Naive thymus-derived CD8-positive, alpha-beta T cell (primary cell): Measurements from ENCODE around the gene CD27. TPM values are rescaled to one million over a fixed set of nuclear protein-coding genes. Genes with fewer than 3 reads are reported as not detected.
"Not testable (repeated sequence)": the region's sequence is repeated elsewhere in the genome, so short reads cannot be mapped to it uniquely, and the experiment has no call there.

Experiments used
- ATAC-seq, 2 donors: fragments of 150-1000 bp; cut with Tn5 transposase in 1 of 2; sonication (Bioruptor Pico), chemical (Tn5 transposase) in 1 of 2; 1 replicate in 1 of 2; 2 replicates in 1 of 2; pipeline ENCODE4 v1.10.0; 2021; ENCODE audit warnings: mild to moderate bottlenecking in 2 of 2, moderate library complexity in 2 of 2
- POLR2A ChIA-PET: fragments of 350-600 bp; sonication (Branson Sonifier 250); formaldehyde crosslinking; loops from one replicate; lab custom pipeline; 2021; ENCODE audit warnings: antibody characterized with exemption; lab: Charles Lee
- DNase-seq, 10 donors: peaks; one replicate each; pipeline versions ENCODE4 v3.0.0 to v3.0.0-alpha.2; 2020 to 2022
- H3K27ac Mint-ChIP-seq, 10 donors: one replicate each; pipeline ENCODE4 v1.8.0; 2020 to 2022; ENCODE audit warnings: mild to moderate bottlenecking in 10 of 10, mixed read lengths in 10 of 10, moderate library complexity in 4 of 10, inconsistent platforms in 1 of 10
- H3K27me3 Mint-ChIP-seq, 5 donors: one replicate each; pipeline ENCODE4 v1.8.0; 2021 to 2022; ENCODE audit warnings: mixed read lengths in 5 of 5
- H3K36me3 Mint-ChIP-seq, 3 donors: one replicate each; pipeline ENCODE4 v1.8.0; 2020 to 2022; ENCODE audit warnings: mixed read lengths in 3 of 3, mild to moderate bottlenecking in 2 of 3, inconsistent platforms in 1 of 3
- H3K4me1 Mint-ChIP-seq, 4 donors: one replicate each; pipeline ENCODE4 v1.8.0; 2021 to 2022; ENCODE audit warnings: mixed read lengths in 4 of 4
- H3K4me3 Mint-ChIP-seq, 10 donors: one replicate each; pipeline ENCODE4 v1.8.0; 2020 to 2022; ENCODE audit warnings: mild to moderate bottlenecking in 10 of 10, mixed read lengths in 10 of 10, moderate library complexity in 6 of 10, inconsistent platforms in 1 of 10
- H3K9me3 Mint-ChIP-seq, 9 donors: one replicate each; pipeline ENCODE4 v1.8.0; 2020 to 2022; ENCODE audit warnings: mixed read lengths in 9 of 9, mild to moderate bottlenecking in 3 of 9, inconsistent platforms in 1 of 9, moderate library complexity in 1 of 9
- polyA plus RNA-seq, 3 donors: library from polyadenylated mRNA; unstranded; fragments of 300-500 nt; fragmentation: Illumina TruSeq; gene quantifications; one replicate each; pipeline ENCODE4 v1.2.3, GENCODE V29; 2021
- total RNA-seq, 8 experiments: library from RNA in 2 of 8; stranded (reverse) in 2 of 8; gene quantifications; one replicate each; pipeline ENCODE4 v1.2.3 and lab custom pipeline; 2021 to 2026

Gene CD27
- total and polyA plus RNA-seq, 5 experiments from 2014 or later, result 149 to 632 (median 391) TPM

- Mint-ChIP-seq H3K4me1 (peaks cover 20 to 50% (median 41%) of the 10 kb centered on the region in 4 donors), H3K36me3 (no peaks in the 10 kb centered on the region), H3K27me3 (no peaks in the 10 kb centered on the region), H3K9me3 (no peaks in the 10 kb centered on the region), H3K4me3 (no peak overlapping the region), H3K27ac (peak overlapping the region; percentile 13 to 93 (median 84))
- ATAC-seq (no peak), DNase-seq (no peak)
- POLR2A ChIA-PET, result interaction anchor here (1.2 to 8.0 kb wide), 13 partner anchors 8 to 113 kb away, joined by 3 to 248 read pairs (median 20); partner anchors contain the start of genes CD27, MRPL51, NCAPD2 and TAPBPL
Measured at GRCh38 chr12:6424866-6425265, 19.9 kb upstream of the CD27 start.

GRCh38 chr12:6425590-6426531 is 18.9 kb upstream of the CD27 start:
- peak overlapping the region in 8 of 10 donors; percentile 19 to 89 (median 70) for H3K4me3 Mint-ChIP-seq
- POLR2A ChIA-PET, result interaction anchor here (0.5 to 8.0 kb wide), 13 partner anchors 9 to 147 kb away, joined by 3 to 248 read pairs (median 12); partner anchors contain the start of genes CD27, GAPDH, TAPBPL and VAMP1
- peaks cover 26 to 60% (median 50%) of the 10 kb centered on the region in 4 donors for H3K4me1 Mint-ChIP-seq

GRCh38 chr12:6426882-6427671 is 17.7 kb upstream of the CD27 start:
- peak overlapping the region; percentile 98 to 100 (median 99) for H3K27ac Mint-ChIP-seq
- peaks cover 29 to 67% (median 58%) of the 10 kb centered on the region in 4 donors for H3K4me1 Mint-ChIP-seq
- peak overlapping the region; percentile 74 to 93 (median 85) for H3K4me3 Mint-ChIP-seq
- no peaks in the 10 kb centered on the region for H3K27me3 Mint-ChIP-seq
- no peaks in the 10 kb centered on the region for H3K36me3 Mint-ChIP-seq
- POLR2A ChIA-PET, result interaction anchor here (0.7 to 8.0 kb wide), 11 partner anchors 8 to 529 kb away, joined by 3 to 248 read pairs (median 26); partner anchors contain the start of genes CD27, GAPDH, TAPBPL and VAMP1
- ATAC-seq (peak; percentile 83 to 90), DNase-seq (peak; percentile 58 to 93 (median 82))
- no peaks in the 10 kb centered on the region for H3K9me3 Mint-ChIP-seq

More at GRCh38 chr12:6425590-6426531, 18.9 kb upstream of the CD27 start:
- Mint-ChIP-seq H3K27me3 (no peaks in the 10 kb centered on the region), H3K27ac (peak overlapping the region; percentile 98 to 100 (median 99)), H3K36me3 (no peaks in the 10 kb centered on the region), H3K9me3 (no peaks in the 10 kb centered on the region)
- DNase-seq (peak in 3 of 10 donors; percentile 17 to 50 (median 21)), ATAC-seq (no peak)

GRCh38 chr12:6427796-6428195 is 17.0 kb upstream of the CD27 start:
- Mint-ChIP-seq H3K4me1 (peaks cover 30 to 71% (median 61%) of the 10 kb centered on the region in 4 donors), H3K4me3 (peak overlapping the region in 7 of 10 donors; percentile 74 to 89 (median 86)), H3K27ac (peak overlapping the region; percentile 98 to 100 (median 99))
- POLR2A ChIA-PET, result interaction anchor here (0.7 to 8.0 kb wide), 6 partner anchors 17 to 529 kb away, joined by 4 to 248 read pairs (median 94); partner anchors contain the start of genes CD27, GAPDH, TAPBPL and VAMP1
- H3K36me3 Mint-ChIP-seq, H3K9me3 Mint-ChIP-seq, DNase-seq, H3K27me3 Mint-ChIP-seq, ATAC-seq: not testable (repeated sequence)

GRCh38 chr12:6428326-6428725 is 16.4 kb upstream of the CD27 start:
- DNase-seq (no peak), ATAC-seq (no peak)
- POLR2A ChIA-PET, result interaction anchor here (1.2 to 8.0 kb wide), 6 partner anchors 11 to 107 kb away, joined by 7 to 248 read pairs (median 94); partner anchors contain the start of genes CD27, GAPDH, TAPBPL and VAMP1
- Mint-ChIP-seq H3K4me3 (peak overlapping the region in 2 of 10 donors; percentile 4 to 7), H3K27ac (peak overlapping the region; percentile 98 to 100 (median 99)), H3K36me3 (no peaks in the 10 kb centered on the region), H3K4me1 (peaks cover 31 to 72% (median 63%) of the 10 kb centered on the region in 4 donors), H3K27me3 (no peaks in the 10 kb centered on the region), H3K9me3 (no peaks in the 10 kb centered on the region)

GRCh38 chr12:6430124-6430989 is 14.4 kb upstream of the CD27 start:
- Mint-ChIP-seq H3K27ac (peak overlapping the region; percentile 34 to 89 (median 76)), H3K36me3 (no peaks in the 10 kb centered on the region), H3K4me1 (peaks cover 38 to 76% (median 70%) of the 10 kb centered on the region in 4 donors), H3K9me3 (no peaks in the 10 kb centered on the region), H3K27me3 (no peaks in the 10 kb centered on the region), H3K4me3 (peak overlapping the region in 4 of 10 donors; percentile 5 to 25 (median 20))
- POLR2A ChIA-PET, result interaction anchor here (0.5 to 1.0 kb wide), 2 partner anchors 8 to 12 kb away, joined by 3 to 4 read pairs; no protein-coding TSS in a partner anchor
- ATAC-seq, result no peak
- DNase-seq, result no peak

GRCh38 chr12:6432991-6433390 is 11.8 kb upstream of the CD27 start:
- Mint-ChIP-seq H3K27ac (peak overlapping the region in 9 of 10 donors; percentile 69 to 96 (median 88)), H3K36me3 (no peaks in the 10 kb centered on the region), H3K27me3 (no peaks in the 10 kb centered on the region), H3K4me3 (peak overlapping the region in 7 of 10 donors; percentile 7 to 74 (median 55)), H3K9me3 (no peaks in the 10 kb centered on the region), H3K4me1 (peaks cover 22 to 52% (median 47%) of the 10 kb centered on the region in 4 donors)
- ATAC-seq (peak; percentile 60 to 72), DNase-seq (peak in 2 of 10 donors; percentile 18 to 36)
- POLR2A ChIA-PET, result interaction anchor here (1.0 to 25.3 kb wide), 5 partner anchors 9 to 103 kb away, joined by 3 to 1074 read pairs (median 15); partner anchors contain the start of genes CD27, GAPDH, MRPL51 and TAPBPL

GRCh38 chr12:6434205-6435140 is 10.3 kb upstream of the CD27 start:
- ATAC-seq (peak; percentile 93 to 98), DNase-seq (peak in 7 of 10 donors; percentile 17 to 58 (median 44))
- POLR2A ChIA-PET, result interaction anchor here (0.6 to 25.3 kb wide), 9 partner anchors 9 to 347 kb away, joined by 6 to 1074 read pairs (median 7); partner anchors contain the start of genes CD27, GAPDH, TAPBPL and VAMP1
- no peaks in the 10 kb centered on the region for H3K27me3 Mint-ChIP-seq
- H3K27ac Mint-ChIP-seq, result peak overlapping the region; percentile 92 to 98 (median 96)
- no peaks in the 10 kb centered on the region for H3K9me3 Mint-ChIP-seq
- peak overlapping the region; percentile 51 to 86 (median 69) for H3K4me3 Mint-ChIP-seq
- peaks cover 22 to 48% (median 44%) of the 10 kb centered on the region in 4 donors for H3K4me1 Mint-ChIP-seq
- H3K36me3 Mint-ChIP-seq, result no peaks in the 10 kb centered on the region

GRCh38 chr12:6435961-6436715 is 8.6 kb upstream of the CD27 start:
- DNase-seq, result no peak
- peak overlapping the region in 6 of 10 donors; percentile 10 to 72 (median 60) for H3K27ac Mint-ChIP-seq
- ATAC-seq, result no peak
- POLR2A ChIA-PET, result interaction anchor here (1.2 to 25.3 kb wide), 2 partner anchors 18 to 34 kb away, joined by 5 to 1074 read pairs; partner anchors contain the start of genes CD27, TAPBPL and VAMP1
- H3K27me3 Mint-ChIP-seq, result no peaks in the 10 kb centered on the region
- no peaks in the 10 kb centered on the region for H3K36me3 Mint-ChIP-seq
- no peak overlapping the region for H3K4me3 Mint-ChIP-seq
- no peaks in the 10 kb centered on the region for H3K9me3 Mint-ChIP-seq
- H3K4me1 Mint-ChIP-seq, result peaks cover 15 to 41% (median 38%) of the 10 kb centered on the region in 4 donors
